ENCODE data around the gene COMMD3.
"Not testable (repeated sequence)": the region's sequence is repeated elsewhere in the genome, so short reads cannot be mapped to it uniquely, and the experiment has no call there.

The COMMD3 gene

DNA sequence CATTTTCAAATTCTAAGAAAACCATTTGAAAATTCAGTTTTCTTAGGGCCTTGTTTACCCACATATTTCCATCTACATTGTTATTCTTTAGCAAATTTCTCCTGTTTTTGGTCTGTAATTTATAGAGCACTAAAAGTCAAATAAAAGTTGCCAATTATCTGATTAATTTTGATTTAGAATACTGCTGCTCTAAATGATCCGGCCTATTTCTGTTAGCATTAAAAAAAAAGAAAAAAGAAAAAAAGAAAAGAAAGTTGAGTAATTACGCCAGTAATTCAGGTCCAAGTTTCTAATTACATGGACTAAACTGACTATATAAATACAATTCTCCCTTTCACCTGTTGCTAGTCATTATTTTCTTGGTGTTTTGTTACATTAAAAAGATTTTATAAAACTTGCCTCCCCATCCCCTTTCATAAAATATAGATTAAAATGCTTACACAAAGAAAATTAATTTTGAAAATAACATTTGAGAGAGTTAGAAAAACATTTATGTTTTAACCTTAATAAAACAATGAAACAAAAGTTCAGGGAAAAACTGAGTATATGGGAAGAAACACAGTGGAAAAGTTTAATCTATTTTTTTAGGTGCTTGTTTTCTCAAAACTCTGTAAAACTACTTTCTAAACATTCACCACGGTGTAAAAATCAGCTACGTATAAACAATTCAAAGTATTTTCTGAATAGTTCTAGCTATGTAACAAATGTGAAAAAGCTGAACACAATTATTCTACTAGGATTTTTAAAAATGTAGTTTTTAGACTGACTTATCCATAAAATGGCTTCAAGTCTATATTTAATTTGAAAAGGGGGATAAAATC is 6.8 kb upstream of the COMMD3 start:
- no peak overlapping the region for H3K9ac ChIP-seq (ENCODE audit: low read depth, low read length)
- H3K4me1 ChIP-seq (ENCODE audit: control insufficient read depth, insufficient read depth, low read length), result no peaks in the 10 kb centered on the region
- H3K4me3 ChIP-seq (ENCODE audit: low read depth, low read length), result no peak overlapping the region
- H3K36me3 ChIP-seq (ENCODE audit: control insufficient read depth, insufficient read depth, low read length), result no peaks in the 10 kb centered on the region
- peaks cover 30% of the 10 kb centered on the region for H3K27me3 ChIP-seq (ENCODE audit: control insufficient read depth, insufficient read depth, low read length)
- H3K9me3 ChIP-seq (ENCODE audit: control insufficient read depth, insufficient read depth, low read length), result no peaks in the 10 kb centered on the region

DNA sequence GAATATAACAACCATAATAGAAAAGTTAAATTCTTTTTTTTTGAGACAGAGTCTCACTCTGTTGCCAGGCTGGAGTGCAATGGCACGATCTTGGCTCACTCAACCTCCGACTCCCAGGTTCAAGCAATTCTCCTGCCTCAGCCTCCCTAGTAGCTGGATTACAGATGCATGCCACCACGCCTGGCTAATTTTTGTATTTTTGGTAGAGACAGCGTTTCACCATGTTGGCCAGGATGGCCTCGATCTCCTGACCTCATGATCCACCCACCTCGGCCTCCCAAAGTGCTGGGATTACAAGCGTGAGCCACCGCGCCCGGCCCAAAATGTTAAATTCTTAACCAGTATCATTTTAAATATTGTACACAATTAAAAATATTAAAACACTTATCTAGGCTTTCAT is 6.2 kb upstream of the COMMD3 start:
- H3K4me3 ChIP-seq (ENCODE audit: low read depth, low read length); H3K36me3 ChIP-seq (ENCODE audit: control insufficient read depth, insufficient read depth, low read length); H3K4me1 ChIP-seq (ENCODE audit: control insufficient read depth, insufficient read depth, low read length); H3K9ac ChIP-seq (ENCODE audit: low read depth, low read length); H3K9me3 ChIP-seq (ENCODE audit: control insufficient read depth, insufficient read depth, low read length): not testable (repeated sequence)
- H3K27me3 ChIP-seq (ENCODE audit: control insufficient read depth, insufficient read depth, low read length), result peaks cover 36% of the 10 kb centered on the region

DNA sequence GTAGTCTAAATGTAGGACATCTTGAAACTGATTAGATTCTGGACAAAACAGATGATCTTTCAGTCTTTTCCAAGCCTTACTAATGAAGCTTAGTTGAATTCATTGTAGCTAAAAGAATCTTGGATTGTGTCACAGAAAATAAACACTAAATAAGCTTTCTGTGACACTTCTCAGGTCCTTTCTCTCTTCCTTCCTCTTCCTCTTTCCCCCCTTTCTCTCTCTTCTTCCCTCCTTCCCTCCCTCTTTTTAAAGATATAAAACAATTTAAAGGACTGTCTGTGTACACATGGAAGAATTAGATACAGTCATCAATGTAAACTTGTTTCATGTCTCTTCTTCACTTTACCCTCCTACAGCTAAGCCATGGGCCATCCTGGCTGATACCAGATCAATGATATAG is 5.3 kb upstream of the COMMD3 start:
- no peak overlapping the region for H3K4me3 ChIP-seq (ENCODE audit: low read depth, low read length)
- no peaks in the 10 kb centered on the region for H3K36me3 ChIP-seq (ENCODE audit: control insufficient read depth, insufficient read depth, low read length)
- no peak overlapping the region for H3K9ac ChIP-seq (ENCODE audit: low read depth, low read length)
- H3K4me1 ChIP-seq (ENCODE audit: control insufficient read depth, insufficient read depth, low read length), result no peaks in the 10 kb centered on the region
- peaks cover 45% of the 10 kb centered on the region for H3K27me3 ChIP-seq (ENCODE audit: control insufficient read depth, insufficient read depth, low read length)
- no peaks in the 10 kb centered on the region for H3K9me3 ChIP-seq (ENCODE audit: control insufficient read depth, insufficient read depth, low read length)

DNA sequence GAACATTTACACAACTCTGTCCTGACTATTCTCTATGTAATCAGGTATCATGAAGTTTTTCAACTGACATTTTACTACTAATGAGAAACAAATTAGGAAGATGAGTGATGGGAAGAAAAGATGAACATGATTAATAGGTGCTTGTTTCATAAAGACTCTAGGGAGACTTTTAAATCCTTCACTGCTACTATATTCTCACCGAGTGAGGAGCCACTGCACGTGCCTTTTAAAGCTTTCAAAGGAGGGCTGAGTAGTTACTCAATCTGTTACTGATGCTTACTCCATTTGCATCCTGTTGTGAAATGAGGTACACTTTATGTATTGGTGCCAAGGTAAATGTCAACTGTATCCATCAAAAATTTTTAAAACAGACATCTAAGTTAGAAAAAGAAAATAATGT is 1.3 kb upstream of the COMMD3 start:
- H3K4me1 ChIP-seq (ENCODE audit: control insufficient read depth, insufficient read depth, low read length), result peaks cover 8% of the 10 kb centered on the region
- no peak overlapping the region for H3K9ac ChIP-seq (ENCODE audit: low read depth, low read length)
- H3K27me3 ChIP-seq (ENCODE audit: control insufficient read depth, insufficient read depth, low read length), result peaks cover 78% of the 10 kb centered on the region
- H3K4me3 ChIP-seq (ENCODE audit: low read depth, low read length), result no peak overlapping the region
- H3K36me3 ChIP-seq (ENCODE audit: control insufficient read depth, insufficient read depth, low read length), result no peaks in the 10 kb centered on the region
- H3K9me3 ChIP-seq (ENCODE audit: control insufficient read depth, insufficient read depth, low read length), result no peaks in the 10 kb centered on the region

DNA sequence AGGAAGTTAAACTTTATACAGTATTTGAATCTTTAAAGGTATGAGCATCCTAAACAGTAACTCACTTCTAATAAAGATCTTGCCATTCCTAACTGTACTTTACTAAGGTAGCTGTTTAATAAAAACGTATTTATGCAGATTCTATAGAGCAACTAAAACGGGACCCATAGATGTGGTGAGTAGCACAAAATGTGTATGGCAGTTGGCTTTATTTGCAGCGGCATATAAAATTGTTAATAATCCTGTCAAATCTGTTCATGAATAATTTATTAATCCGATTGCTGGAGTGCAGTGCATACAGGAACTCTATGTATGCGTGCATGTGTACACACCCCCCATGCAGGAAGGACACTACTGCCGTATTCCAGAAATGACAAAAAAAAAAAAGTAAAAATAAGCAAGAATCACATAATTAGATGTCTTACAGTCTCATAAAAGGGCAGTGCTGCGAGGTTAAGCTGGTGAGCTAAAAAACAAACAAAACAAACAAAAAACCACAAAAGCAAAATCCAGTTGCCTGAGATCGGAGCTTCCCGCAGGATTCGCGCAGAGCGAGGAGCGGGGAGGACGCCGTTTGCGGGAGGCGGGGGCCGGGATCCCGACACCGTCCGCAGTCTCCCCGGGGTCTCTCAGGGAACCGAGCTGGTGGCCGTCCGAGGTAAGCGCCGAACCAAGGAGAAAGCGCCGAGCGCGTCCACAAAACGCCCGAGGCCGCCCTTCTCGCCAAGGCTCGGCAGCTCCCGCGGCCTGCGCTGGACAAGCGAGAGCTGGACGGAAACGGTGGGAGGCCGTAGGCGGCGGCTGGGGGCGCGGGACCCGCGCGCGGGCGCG is 518 bp upstream of the COMMD3 start:
- H3K27me3 ChIP-seq (ENCODE audit: control insufficient read depth, insufficient read depth, low read length), result peaks cover 81% of the 10 kb centered on the region
- H3K4me3 ChIP-seq (ENCODE audit: low read depth, low read length), result peak overlapping the region; percentile 69
- H3K9ac ChIP-seq (ENCODE audit: low read depth, low read length), result no peak overlapping the region
- H3K4me1 ChIP-seq (ENCODE audit: control insufficient read depth, insufficient read depth, low read length), result peaks cover 8% of the 10 kb centered on the region
- no peaks in the 10 kb centered on the region for H3K36me3 ChIP-seq (ENCODE audit: control insufficient read depth, insufficient read depth, low read length)
- H3K9me3 ChIP-seq (ENCODE audit: control insufficient read depth, insufficient read depth, low read length), result no peaks in the 10 kb centered on the region

DNA sequence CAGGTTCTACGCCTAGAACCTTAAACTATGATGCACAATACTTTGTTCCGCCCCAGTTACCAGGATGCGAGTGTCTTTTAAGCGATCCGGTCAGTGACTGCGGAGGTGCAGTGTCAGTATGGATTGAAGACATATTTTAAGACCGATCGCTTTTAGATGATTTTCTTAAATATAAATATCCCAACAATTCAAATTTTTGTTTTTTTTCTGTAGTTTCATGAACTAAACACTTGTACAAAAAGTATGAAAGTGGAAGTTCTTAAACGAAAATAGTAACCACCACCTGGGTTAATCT is 835 bp downstream of the COMMD3 start:
- Histone ChIP-seq H3K36me3 (ENCODE audit: control insufficient read depth, insufficient read depth, low read length) (no peaks in the 10 kb centered on the region), H3K4me3 (ENCODE audit: low read depth, low read length) (peak overlapping the region; percentile 69), H3K9ac (ENCODE audit: low read depth, low read length) (no peak overlapping the region), H3K9me3 (ENCODE audit: control insufficient read depth, insufficient read depth, low read length) (no peaks in the 10 kb centered on the region), H3K4me1 (ENCODE audit: control insufficient read depth, insufficient read depth, low read length) (peaks cover 8% of the 10 kb centered on the region), H3K27me3 (ENCODE audit: control insufficient read depth, insufficient read depth, low read length) (peaks cover 72% of the 10 kb centered on the region)

DNA sequence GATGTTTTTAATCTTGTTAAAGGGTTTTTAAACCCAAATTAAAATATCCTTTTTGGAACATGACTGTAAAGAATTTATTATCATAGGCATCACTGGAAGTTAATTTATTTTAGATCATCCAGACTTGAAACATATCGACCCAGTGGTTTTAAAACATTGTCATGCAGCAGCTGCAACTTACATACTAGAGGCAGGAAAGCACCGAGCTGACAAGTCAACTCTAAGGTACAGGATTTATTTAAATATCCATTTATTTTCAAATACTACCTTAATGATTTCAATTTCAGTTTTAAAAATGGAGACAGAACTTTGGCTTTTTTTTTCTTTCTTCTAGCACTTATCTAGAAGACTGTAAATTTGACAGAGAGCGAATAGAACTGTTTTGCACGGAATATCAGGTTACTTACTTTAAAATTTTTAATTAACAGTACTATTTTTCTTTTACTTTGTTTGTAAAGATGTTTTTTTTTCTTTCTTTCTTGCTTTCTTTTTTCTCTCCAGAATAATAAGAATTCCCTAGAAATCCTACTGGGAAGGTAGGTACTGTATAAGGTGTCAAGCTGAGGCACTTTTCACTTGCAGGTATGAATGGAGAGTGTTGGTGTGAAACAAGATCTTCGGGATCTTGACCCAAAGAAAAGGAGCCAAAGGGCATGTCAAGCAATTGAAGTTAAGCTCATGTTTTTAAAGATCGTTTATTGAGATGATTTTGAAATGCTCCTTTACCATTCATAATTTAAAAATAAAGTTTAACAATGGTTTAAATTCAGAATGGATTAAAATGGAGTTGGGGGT is 1.8 kb downstream of the COMMD3 start:
- no peaks in the 10 kb centered on the region for H3K9me3 ChIP-seq (ENCODE audit: control insufficient read depth, insufficient read depth, low read length)
- H3K4me1 ChIP-seq (ENCODE audit: control insufficient read depth, insufficient read depth, low read length), result peaks cover 8% of the 10 kb centered on the region
- peaks cover 78% of the 10 kb centered on the region for H3K27me3 ChIP-seq (ENCODE audit: control insufficient read depth, insufficient read depth, low read length)
- H3K4me3 ChIP-seq (ENCODE audit: low read depth, low read length), result no peak overlapping the region
- H3K36me3 ChIP-seq (ENCODE audit: control insufficient read depth, insufficient read depth, low read length), result no peaks in the 10 kb centered on the region
- H3K9ac ChIP-seq (ENCODE audit: low read depth, low read length), result no peak overlapping the region

DNA sequence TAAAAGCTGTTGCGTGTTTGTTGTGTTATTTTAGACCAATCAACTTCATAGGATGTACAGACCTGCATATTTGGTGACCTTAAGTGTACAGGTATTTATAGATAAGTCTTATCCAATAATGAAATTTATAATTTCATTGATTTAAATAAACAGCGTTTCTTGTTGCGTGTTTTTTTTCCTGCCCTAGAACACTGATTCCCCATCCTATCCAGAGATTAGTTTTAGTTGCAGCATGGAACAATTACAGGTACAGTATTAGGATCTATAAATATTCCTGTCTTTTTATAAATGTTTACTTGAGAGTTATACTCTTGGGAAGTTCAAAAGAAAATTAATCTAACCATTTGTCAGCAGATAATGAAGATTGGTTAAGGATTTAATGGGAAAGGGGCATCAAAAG is 2.6 kb downstream of the COMMD3 start:
- Histone ChIP-seq H3K36me3 (ENCODE audit: control insufficient read depth, insufficient read depth, low read length) (no peaks in the 10 kb centered on the region), H3K4me3 (ENCODE audit: low read depth, low read length) (no peak overlapping the region), H3K27me3 (ENCODE audit: control insufficient read depth, insufficient read depth, low read length) (peaks cover 78% of the 10 kb centered on the region), H3K9me3 (ENCODE audit: control insufficient read depth, insufficient read depth, low read length) (no peaks in the 10 kb centered on the region), H3K9ac (ENCODE audit: low read depth, low read length) (no peak overlapping the region), H3K4me1 (ENCODE audit: control insufficient read depth, insufficient read depth, low read length) (peaks cover 12% of the 10 kb centered on the region)

DNA sequence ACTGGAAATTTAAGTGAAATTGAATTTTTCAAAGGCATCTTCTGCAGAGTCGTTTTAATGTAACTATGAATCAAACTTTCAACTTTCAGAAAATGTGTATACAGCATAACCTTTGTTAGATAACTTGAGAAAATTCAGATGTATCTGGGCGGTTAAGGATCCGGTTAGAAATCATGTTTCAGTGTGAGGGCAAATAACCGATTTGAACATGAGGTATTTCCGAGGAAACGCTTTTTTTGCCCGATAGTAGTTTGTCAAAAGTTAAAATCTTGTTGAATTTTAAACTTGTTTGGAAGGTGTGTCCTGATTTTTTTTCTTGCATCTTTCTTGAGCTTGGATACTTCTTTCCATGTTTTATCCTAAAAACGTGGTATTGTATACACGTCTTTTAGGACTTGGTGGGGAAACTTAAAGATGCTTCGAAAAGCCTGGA is 3.4 kb downstream of the COMMD3 start:
- peaks cover 78% of the 10 kb centered on the region for H3K27me3 ChIP-seq (ENCODE audit: control insufficient read depth, insufficient read depth, low read length)
- peaks cover 16% of the 10 kb centered on the region for H3K4me1 ChIP-seq (ENCODE audit: control insufficient read depth, insufficient read depth, low read length)
- no peak overlapping the region for H3K4me3 ChIP-seq (ENCODE audit: low read depth, low read length)
- H3K9ac ChIP-seq (ENCODE audit: low read depth, low read length), result no peak overlapping the region
- H3K36me3 ChIP-seq (ENCODE audit: control insufficient read depth, insufficient read depth, low read length), result no peaks in the 10 kb centered on the region
- H3K9me3 ChIP-seq (ENCODE audit: control insufficient read depth, insufficient read depth, low read length), result no peaks in the 10 kb centered on the region

DNA sequence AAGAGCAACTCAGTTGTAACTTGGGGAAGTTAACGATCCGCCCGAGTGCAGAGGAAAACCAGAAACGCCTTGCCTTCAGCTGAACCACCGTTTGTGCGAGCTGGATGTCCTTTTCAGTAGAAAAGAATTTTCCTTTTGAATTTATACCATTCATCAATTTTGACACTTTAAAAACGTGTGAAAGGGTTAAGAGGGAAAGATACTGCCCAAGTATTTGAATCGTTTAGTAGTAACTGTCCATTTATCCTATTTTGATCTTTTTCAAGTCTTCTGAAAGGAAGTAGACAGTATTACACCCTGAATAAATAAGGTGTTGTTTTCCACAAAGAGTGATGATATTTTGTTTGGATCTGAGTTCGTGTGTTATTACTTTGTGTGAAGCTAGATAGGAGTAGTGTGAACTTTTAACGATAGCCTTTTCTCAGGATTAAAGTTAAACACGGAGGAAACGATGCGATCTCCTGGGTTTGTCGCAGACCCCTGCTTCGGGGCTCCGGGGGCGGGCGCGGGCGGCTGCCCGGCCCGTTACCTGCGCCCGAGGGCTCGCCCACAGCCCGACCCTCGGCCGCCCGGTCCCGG is 3.9 kb downstream of the COMMD3 start:
- H3K4me1 ChIP-seq (ENCODE audit: control insufficient read depth, insufficient read depth, low read length), result peaks cover 20% of the 10 kb centered on the region
- no peak overlapping the region for H3K9ac ChIP-seq (ENCODE audit: low read depth, low read length)
- no peaks in the 10 kb centered on the region for H3K9me3 ChIP-seq (ENCODE audit: control insufficient read depth, insufficient read depth, low read length)
- peaks cover 78% of the 10 kb centered on the region for H3K27me3 ChIP-seq (ENCODE audit: control insufficient read depth, insufficient read depth, low read length)
- peak overlapping the region; percentile 12 for H3K4me3 ChIP-seq (ENCODE audit: low read depth, low read length)
- H3K36me3 ChIP-seq (ENCODE audit: control insufficient read depth, insufficient read depth, low read length), result no peaks in the 10 kb centered on the region

DNA sequence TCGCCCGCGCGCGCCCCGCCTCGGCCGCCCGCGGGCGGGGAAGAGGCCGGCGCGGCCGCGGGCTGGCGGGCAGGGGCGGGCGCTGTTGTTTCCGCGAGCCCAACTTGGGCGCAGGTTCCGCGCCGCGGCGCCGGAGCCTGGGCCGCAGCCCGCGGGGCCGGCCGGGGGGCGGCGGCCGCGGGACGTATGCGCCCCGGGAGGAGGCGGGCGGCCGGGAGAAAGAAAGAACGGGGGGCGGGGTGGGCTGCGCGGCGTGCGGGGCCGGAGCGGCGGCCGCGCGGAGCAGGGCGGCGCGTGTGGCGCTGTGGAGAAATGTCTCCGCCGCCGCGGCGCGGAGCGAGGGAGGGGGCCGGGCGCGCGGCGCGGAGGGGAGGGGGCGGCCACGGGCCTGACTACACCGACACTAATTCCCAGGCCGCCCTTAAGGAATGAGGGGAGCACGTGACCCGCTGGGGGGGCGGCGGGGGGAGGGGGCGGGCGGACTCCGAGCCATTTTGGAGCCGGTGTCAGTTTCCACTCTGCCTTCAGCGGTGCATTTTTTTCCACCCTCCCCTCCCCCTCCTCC is 4.5 kb downstream of the COMMD3 start, which contains the start of gene BMI1:
Gene BMI1, plus strand, starts transcription at position 509 of the 565 bp plus-strand sequence. CDS start 5,351 bp downstream, outside the sequence.
- Histone ChIP-seq H3K9ac (ENCODE audit: low read depth, low read length) (no peak within 1 kb of the TSS), H3K9me3 (ENCODE audit: control insufficient read depth, insufficient read depth, low read length) (no peaks in the 10 kb centered on the region), H3K4me3 (ENCODE audit: low read depth, low read length) (peak within 1 kb of the TSS; percentile 43), H3K27me3 (ENCODE audit: control insufficient read depth, insufficient read depth, low read length) (peaks cover 73% of the 10 kb centered on the region), H3K4me1 (ENCODE audit: control insufficient read depth, insufficient read depth, low read length) (peaks cover 20% of the 10 kb centered on the region), H3K36me3 (ENCODE audit: control insufficient read depth, insufficient read depth, low read length) (no peaks in the 10 kb centered on the region)

All from iPS-15b (cell line).